Testis (tissue), 2 donors: ENCODE measurements around the gene KPNA3.

Experiments
- POLR2A ChIP-seq: fragments of 450-650 bp; IDR thresholded peaks from one replicate; pipeline ENCODE4 v1.6.1; 2017; ENCODE audit warnings: antibody characterized with exemption, mild to moderate bottlenecking, moderate library complexity
- TF ChIP-seq, protein P1 (sequence below), 3 experiments: fragments of 450-650 bp in 2 of 3; fragments of 200-600 bp in 1 of 3; sonication (generic) in 1 of 3; IDR thresholded peaks; one replicate each; pipeline ENCODE4 v1.5.1; 2016 to 2019; ENCODE audit warnings: antibody characterized with exemption in 3 of 3, mild to moderate bottlenecking in 2 of 3, moderate library complexity in 1 of 3

DNA sequence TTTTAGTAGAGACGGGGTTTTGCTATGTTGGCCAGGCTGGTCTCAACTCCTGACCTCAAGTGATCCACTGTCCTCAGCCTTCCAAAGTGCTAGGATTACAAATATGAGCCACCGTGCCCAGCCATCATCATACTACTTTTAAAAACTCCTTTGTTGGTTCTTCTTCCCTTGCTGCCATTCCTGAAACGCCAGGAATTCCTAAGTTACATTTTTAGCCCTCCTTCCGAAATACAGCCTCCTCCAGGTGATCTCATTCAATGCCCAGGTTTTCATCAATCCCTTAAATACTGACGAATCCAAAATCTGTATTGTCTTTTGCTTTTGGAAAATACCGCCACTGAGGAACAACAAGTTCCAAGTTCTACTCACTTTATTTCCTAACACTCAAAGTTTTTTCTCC, 75.9 kb downstream of the KPNA3 start:
- TF ChIP-seq, protein P1, sequence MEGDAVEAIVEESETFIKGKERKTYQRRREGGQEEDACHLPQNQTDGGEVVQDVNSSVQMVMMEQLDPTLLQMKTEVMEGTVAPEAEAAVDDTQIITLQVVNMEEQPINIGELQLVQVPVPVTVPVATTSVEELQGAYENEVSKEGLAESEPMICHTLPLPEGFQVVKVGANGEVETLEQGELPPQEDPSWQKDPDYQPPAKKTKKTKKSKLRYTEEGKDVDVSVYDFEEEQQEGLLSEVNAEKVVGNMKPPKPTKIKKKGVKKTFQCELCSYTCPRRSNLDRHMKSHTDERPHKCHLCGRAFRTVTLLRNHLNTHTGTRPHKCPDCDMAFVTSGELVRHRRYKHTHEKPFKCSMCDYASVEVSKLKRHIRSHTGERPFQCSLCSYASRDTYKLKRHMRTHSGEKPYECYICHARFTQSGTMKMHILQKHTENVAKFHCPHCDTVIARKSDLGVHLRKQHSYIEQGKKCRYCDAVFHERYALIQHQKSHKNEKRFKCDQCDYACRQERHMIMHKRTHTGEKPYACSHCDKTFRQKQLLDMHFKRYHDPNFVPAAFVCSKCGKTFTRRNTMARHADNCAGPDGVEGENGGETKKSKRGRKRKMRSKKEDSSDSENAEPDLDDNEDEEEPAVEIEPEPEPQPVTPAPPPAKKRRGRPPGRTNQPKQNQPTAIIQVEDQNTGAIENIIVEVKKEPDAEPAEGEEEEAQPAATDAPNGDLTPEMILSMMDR (IDR thresholded peaks at IDR 0.05), result no peak
- no peak for TF ChIP-seq POLR2A
